Stimulated activated CD4-positive, alpha-beta T cell treated with anti-CD3 and anti-CD28 coated beads, TNF-alpha, amount 100 ng/mL, for 48 hours (primary cell): ENCODE data around the gene NXPE4.

Experiments used
- DNase-seq, 3 donors: peaks; one replicate each; pipeline ENCODE4 v3.0.0-alpha.2; 2020; ENCODE audit warnings: low read depth in 3 of 3

NXPE4 gene

DNA sequence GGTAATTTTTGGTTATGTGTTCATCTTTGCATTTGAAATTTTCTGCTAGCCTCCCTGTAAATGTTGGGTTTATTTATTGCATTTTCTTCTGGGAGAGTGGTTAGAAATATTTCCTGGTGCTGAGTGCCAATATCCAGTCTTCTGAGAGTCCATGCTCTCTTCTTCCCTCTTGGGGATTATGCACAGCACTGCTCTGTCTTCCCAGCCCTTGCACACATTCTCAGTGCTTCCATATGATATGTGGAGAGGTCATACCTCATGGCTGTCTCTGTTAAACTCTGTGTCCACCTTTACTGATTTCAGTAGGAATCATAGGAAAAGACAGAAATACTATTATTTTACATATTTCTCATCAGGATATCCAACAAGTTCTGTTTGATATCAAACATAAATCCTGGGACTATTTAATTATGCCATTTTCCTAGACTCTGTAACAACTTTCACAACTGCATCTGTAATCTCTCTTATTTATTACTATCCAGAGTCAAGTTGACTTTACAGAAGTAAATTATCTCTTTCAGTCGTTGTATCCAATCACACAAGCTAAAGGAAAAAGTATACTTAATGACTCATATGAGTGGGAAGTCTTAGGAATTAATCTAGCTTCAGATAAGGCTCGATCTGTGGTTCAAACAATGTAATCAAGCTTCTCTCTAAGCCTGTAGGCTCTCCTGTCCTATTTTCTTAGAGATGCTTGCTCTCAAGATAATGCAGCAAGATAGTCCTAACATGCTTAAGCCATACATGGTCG is 33.2 kb downstream of the NXPE4 start:
- no peak for DNase-seq

- DNase-seq = no peak
Measured at GRCh38 chr11:114559425-114560310, 35.9 kb downstream of the NXPE4 start, which contains the start of gene NXPE1. NXPE1 (minus strand) TSS chr11:114559881; CDS start chr11:114551201, 8,680 bp downstream.

DNA sequence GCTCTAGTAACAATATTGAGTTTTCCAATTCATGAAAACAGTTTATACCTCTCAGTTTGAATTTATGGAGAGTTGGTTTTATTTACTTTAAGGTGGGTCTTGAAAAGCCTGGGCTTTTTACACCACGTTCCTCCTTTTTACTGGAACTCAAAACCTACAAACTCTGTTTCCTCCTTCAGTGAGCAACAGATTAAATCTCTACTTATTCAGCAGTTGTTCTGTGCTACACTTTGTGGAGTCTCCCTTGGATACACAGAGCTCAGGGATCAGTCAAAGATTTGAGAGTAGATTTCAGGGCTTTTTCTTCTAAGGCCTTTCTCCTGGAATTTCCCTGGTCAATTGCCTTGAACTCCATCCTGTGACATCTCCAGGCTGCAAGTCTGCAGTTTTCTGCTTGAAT is 39.5 kb downstream of the NXPE4 start:
- DNase-seq = no peak

DNA sequence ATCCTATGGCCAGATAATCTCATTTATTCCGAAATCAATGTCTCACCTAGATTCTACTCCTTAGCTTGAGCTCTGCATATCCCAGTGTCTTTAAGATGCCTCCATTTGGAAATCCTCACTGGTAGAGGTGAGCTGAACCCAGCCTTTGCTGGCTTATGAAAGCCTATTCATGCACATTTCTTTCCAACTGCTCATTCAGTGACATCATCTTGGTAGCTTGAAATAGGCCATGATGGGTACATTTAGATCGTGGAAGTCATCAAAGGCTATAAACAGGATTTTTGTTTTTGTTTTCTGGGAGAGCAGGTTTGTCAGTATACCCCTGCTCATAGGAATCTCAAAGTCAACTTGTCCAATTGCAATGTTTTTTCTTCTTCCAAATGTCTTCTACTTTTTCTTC is 41.9 kb downstream of the NXPE4 start:
- no peak for DNase-seq

- DNase-seq = no peak
Measured at GRCh38 chr11:114551060-114551459, 44.5 kb downstream of the NXPE4 start.

GRCh38 chr11:114525682-114526081 is 69.9 kb downstream of the NXPE4 start:
- no peak for DNase-seq

DNA sequence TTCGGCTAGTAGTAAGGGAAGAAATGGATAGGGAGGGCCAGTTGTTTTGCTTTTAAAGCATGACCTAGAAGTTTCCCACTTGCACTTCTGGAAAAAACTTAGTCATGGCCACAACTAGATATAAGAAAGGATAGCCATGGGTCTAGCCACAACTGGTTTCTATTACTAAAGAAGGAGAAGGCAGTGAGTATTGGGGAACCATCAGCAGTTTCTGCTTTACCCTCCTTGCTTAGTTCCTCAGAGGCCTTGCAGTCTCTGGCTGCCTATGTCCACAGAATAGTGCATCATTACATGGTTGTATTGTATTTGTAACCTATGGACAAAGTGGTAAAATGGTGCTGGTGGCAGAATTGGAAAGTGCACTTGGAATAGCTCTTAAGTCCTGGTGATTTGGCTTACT is 71.5 kb downstream of the NXPE4 start:
- no peak for DNase-seq

DNA sequence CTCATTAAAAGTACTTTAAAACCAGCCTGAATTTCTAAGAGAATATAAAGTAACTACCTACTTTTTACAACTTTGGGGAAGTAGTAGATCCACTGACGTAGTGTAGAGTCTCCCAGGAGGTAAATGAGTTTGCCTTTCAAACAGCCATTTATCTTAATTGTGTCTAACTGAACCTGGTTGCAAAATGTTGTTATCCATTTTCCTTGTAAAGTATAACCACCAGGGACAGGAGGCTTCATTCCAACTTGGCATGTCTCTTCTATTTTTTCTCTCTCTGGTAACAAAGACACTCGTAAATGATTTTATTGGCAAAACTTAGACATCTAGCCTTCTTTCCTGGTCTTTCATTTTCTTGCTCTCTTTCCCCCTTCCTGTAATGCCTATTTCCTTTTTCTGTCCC is 72.8 kb downstream of the NXPE4 start:
- no peak for DNase-seq
